ENCODE data around the gene MYO1B. TPM values are rescaled to one million over a fixed set of nuclear protein-coding genes. Genes with fewer than 3 reads are reported as not detected.

The MYO1B gene
- total RNA-seq, 1 donor from 2014 or later, result 157 TPM

DNA sequence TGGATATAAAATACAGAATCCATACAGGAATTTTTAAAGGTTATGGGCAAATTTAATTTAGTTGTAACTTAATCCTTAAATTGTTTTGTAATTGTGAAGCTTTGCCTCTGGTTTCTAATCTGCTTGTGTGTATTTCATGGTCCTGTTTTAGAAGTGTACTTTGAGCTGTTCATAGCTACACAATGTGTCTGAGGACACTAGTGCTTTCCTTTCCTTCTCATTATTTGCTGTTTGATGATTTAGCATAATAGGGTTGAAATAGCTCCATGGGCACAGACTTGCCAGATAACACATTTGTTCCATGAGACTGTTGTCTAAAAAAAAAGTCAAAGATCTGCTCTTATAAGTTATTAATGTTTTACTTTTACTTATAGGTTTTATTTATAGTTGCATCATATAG lies 134.2 kb downstream of the MYO1B start:
- Mint-ChIP-seq H3K9me3 (ENCODE audit: low read depth) (no peaks in the 10 kb centered on the region), H3K27me3 (no peaks in the 10 kb centered on the region), H3K4me1 (ENCODE audit: low read depth) (peaks cover 56% of the 10 kb centered on the region), H3K4me3 (ENCODE audit: low read depth) (no peak overlapping the region), H3K27ac (peak overlapping the region; percentile 1), H3K36me3 (ENCODE audit: insufficient read depth) (peaks cover 14% of the 10 kb centered on the region)
- TF ChIP-seq, protein P1, sequence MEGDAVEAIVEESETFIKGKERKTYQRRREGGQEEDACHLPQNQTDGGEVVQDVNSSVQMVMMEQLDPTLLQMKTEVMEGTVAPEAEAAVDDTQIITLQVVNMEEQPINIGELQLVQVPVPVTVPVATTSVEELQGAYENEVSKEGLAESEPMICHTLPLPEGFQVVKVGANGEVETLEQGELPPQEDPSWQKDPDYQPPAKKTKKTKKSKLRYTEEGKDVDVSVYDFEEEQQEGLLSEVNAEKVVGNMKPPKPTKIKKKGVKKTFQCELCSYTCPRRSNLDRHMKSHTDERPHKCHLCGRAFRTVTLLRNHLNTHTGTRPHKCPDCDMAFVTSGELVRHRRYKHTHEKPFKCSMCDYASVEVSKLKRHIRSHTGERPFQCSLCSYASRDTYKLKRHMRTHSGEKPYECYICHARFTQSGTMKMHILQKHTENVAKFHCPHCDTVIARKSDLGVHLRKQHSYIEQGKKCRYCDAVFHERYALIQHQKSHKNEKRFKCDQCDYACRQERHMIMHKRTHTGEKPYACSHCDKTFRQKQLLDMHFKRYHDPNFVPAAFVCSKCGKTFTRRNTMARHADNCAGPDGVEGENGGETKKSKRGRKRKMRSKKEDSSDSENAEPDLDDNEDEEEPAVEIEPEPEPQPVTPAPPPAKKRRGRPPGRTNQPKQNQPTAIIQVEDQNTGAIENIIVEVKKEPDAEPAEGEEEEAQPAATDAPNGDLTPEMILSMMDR (IDR thresholded peaks at IDR 0.05; ENCODE audit: unreplicated experiment), result no peak
- DNase-seq (ENCODE audit: low spot score, unreplicated experiment), result no peak

DNA sequence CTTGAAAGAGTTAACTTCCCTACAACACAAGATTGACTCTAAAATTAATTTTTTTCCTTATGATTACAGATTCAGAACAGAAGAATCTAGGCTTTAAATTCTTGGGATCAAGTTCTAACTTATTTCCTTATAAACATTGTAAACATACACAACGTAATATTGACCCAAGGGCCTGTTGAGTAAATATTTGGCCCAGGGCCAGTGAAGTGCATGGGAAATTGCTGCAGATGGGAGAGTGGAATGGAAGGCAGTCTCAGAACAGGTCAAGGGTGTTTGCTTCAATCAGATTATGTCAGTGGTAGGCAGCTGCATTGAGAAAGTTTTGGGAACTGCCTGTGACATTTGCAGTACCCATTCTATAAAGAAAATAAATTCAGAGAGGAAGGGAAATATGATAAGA lies 137.6 kb downstream of the MYO1B start:
- H3K27ac Mint-ChIP-seq, result peak overlapping the region; percentile 72
- no peak overlapping the region for H3K4me3 Mint-ChIP-seq (ENCODE audit: low read depth)
- DNase-seq (ENCODE audit: low spot score, unreplicated experiment), result no peak
- H3K4me1 Mint-ChIP-seq (ENCODE audit: low read depth), result peaks cover 50% of the 10 kb centered on the region
- peaks cover 25% of the 10 kb centered on the region for H3K36me3 Mint-ChIP-seq (ENCODE audit: insufficient read depth)
- no peaks in the 10 kb centered on the region for H3K27me3 Mint-ChIP-seq
- TF ChIP-seq, protein P1 (IDR thresholded peaks at IDR 0.05; ENCODE audit: unreplicated experiment), result no peak
- H3K9me3 Mint-ChIP-seq (ENCODE audit: low read depth), result no peaks in the 10 kb centered on the region

DNA sequence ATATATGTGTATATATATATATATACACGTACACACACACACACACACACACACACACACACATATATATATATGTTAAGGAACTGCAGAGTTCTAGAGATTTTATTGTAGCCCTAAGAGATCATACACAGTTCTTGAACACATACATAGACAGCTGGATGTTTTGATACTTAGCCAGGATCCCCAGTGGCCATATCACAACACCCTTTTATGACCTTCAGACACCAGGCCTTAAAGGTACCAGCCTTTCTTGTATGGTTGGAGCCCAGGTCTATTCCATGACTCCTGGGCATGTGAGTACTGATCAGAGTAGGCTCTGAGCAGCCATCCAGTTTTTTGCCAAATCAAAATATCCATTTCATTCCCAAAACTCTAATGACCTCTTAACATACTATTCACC lies 138.3 kb downstream of the MYO1B start:
- no peak for DNase-seq (ENCODE audit: low spot score, unreplicated experiment)
- Mint-ChIP-seq H3K4me1 (ENCODE audit: low read depth) (peaks cover 45% of the 10 kb centered on the region), H3K27me3 (no peaks in the 10 kb centered on the region), H3K27ac (peak overlapping the region; percentile 41), H3K9me3 (ENCODE audit: low read depth) (no peaks in the 10 kb centered on the region), H3K36me3 (ENCODE audit: insufficient read depth) (peaks cover 25% of the 10 kb centered on the region), H3K4me3 (ENCODE audit: low read depth) (no peak overlapping the region)
- TF ChIP-seq, protein P1 (IDR thresholded peaks at IDR 0.05; ENCODE audit: unreplicated experiment), result no peak

DNA sequence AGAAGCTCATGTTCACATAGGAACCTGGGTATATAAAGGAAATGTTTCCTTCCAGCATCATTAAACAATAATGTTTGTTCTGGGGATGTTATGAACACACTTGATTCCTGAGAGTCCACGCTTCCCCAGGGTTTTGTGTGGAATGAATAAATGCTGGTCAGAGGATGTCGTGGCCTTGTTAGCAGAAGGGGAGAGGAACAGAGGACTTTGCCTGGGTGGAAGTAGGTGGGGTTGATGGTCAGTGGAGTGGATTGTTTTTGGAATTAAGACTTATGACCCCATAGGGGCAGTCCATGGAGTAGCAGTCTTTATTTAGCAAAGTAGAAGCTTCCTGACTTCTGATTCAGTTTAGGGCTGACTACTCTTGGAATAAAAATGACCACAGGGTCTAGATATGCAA lies 139.6 kb downstream of the MYO1B start:
- H3K9me3 Mint-ChIP-seq (ENCODE audit: low read depth), result no peaks in the 10 kb centered on the region
- peak overlapping the region; percentile 62 for H3K27ac Mint-ChIP-seq
- DNase-seq (ENCODE audit: low spot score, unreplicated experiment), result no peak
- no peaks in the 10 kb centered on the region for H3K27me3 Mint-ChIP-seq
- H3K4me3 Mint-ChIP-seq (ENCODE audit: low read depth), result no peak overlapping the region
- TF ChIP-seq, protein P1 (IDR thresholded peaks at IDR 0.05; ENCODE audit: unreplicated experiment), result no peak
- peaks cover 37% of the 10 kb centered on the region for H3K4me1 Mint-ChIP-seq (ENCODE audit: low read depth)
- peaks cover 32% of the 10 kb centered on the region for H3K36me3 Mint-ChIP-seq (ENCODE audit: insufficient read depth)

DNA sequence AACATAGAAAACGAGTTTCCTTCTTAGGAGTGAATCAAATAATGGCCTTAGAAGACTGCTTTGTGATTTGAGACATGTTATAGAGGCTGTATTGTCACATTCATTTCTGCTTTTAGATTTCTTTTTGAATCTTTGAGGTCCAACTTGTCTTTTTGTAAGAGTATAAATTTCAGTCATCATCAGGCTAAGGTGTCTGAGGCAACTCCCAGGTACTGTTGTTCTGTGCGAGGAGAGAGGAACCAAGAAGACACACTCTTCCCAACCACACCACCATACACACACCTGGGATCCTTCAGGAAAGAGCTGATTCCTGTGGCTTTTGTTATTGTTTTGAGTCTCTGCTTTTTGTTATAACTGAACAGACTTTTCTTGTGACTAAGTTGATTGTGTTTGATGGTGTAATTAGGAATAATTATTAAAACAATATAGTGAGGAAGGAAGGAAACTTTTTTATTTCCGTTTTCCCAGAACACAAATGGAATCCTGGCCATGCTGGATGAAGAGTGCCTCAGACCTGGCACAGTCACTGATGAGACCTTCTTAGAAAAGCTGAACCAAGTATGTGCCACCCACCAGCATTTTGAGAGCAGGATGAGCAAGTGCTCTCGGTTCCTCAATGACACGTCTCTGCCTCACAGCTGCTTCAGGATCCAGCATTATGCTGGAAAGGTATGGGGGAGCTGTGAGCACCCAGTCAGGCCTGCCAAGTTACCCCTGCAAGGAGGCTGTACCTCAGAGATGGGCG lies 140.4 kb downstream of the MYO1B start:
- H3K27me3 Mint-ChIP-seq, result no peaks in the 10 kb centered on the region
- H3K27ac Mint-ChIP-seq, result no peak overlapping the region
- H3K36me3 Mint-ChIP-seq (ENCODE audit: insufficient read depth), result peaks cover 36% of the 10 kb centered on the region
- TF ChIP-seq, protein P1 (IDR thresholded peaks at IDR 0.05; ENCODE audit: unreplicated experiment), result no peak
- H3K9me3 Mint-ChIP-seq (ENCODE audit: low read depth), result no peaks in the 10 kb centered on the region
- peaks cover 29% of the 10 kb centered on the region for H3K4me1 Mint-ChIP-seq (ENCODE audit: low read depth)
- no peak for DNase-seq (ENCODE audit: low spot score, unreplicated experiment)
- H3K4me3 Mint-ChIP-seq (ENCODE audit: low read depth), result no peak overlapping the region

Measured in progenitor cell of endocrine pancreas (in vitro differentiated cells).